GM19023 (cell line): ENCODE measurements around the gene STK4.

Source experiments
- ATAC-seq: cut with Tn5 transposase; IDR thresholded peaks from one replicate; pipeline ENCODE4 v1.9.1; 2021; ENCODE audit warnings: mild to moderate bottlenecking, moderate library complexity; ENCODE audit not compliant: unreplicated experiment

STK4 gene

GRCh38 chr20:45104786-45105185 lies 138.5 kb downstream of the STK4 start:
- ATAC-seq: no peak

- no peak for ATAC-seq
These were observed 139.0 kb downstream of the STK4 start for GRCh38 chr20:45105317-45105716.

- ATAC-seq: no peak
These were observed 143.3 kb downstream of the STK4 start for GRCh38 chr20:45109634-45110033.

- ATAC-seq: no peak
These were observed 144.0 kb downstream of the STK4 start for GRCh38 chr20:45110301-45110700.

GRCh38 chr20:45111285-45111684 lies 145.0 kb downstream of the STK4 start:
- ATAC-seq: no peak

- ATAC-seq: no peak
These were observed 145.6 kb downstream of the STK4 start for GRCh38 chr20:45111799-45112471.

GRCh38 chr20:45112754-45113153 lies 146.4 kb downstream of the STK4 start:
- ATAC-seq: no peak

GRCh38 chr20:45113865-45114264 lies 147.6 kb downstream of the STK4 start:
- ATAC-seq: no peak

GRCh38 chr20:45114465-45115385 lies 148.4 kb downstream of the STK4 start, which contains the start of gene WFDC5:
WFDC5 (minus strand) TSS chr20:45115174; CDS start chr20:45115083, 91 bp downstream.
- no peak for ATAC-seq

GRCh38 chr20:45115386-45115774 lies 149.1 kb downstream of the STK4 start:
- no peak for ATAC-seq

GRCh38 chr20:45115829-45116228 lies 149.5 kb downstream of the STK4 start:
- no peak for ATAC-seq

GRCh38 chr20:45117581-45117980 lies 151.3 kb downstream of the STK4 start:
- ATAC-seq: no peak

- no peak for ATAC-seq
These were observed 151.7 kb downstream of the STK4 start for GRCh38 chr20:45118028-45118427.

- ATAC-seq: no peak
These were observed 153.4 kb downstream of the STK4 start for GRCh38 chr20:45119556-45120266.

- no peak for ATAC-seq
These were observed 155.1 kb downstream of the STK4 start for GRCh38 chr20:45121388-45121787.

GRCh38 chr20:45124365-45124764 lies 158.1 kb downstream of the STK4 start, which contains the start of gene WFDC12:
WFDC12 (minus strand) TSS chr20:45124465; CDS start chr20:45124447, 18 bp downstream.
- ATAC-seq: no peak

- no peak for ATAC-seq
These were observed 161.8 kb downstream of the STK4 start for GRCh38 chr20:45128099-45128498.
